Fibroblast of skin of right biceps (primary cell): ENCODE results near the gene PKNOX2.
A peak's percentile ranks its signal among the peaks of the same experiment; 100 is the strongest.

Experiments
- DNase-seq: peaks from one replicate; pipeline ENCODE4 v3.0.0-alpha.2; 2013

PKNOX2 gene

GRCh38 chr11:125390946-125391345 is 226.4 kb downstream of the PKNOX2 start:
- peak; percentile 51 for DNase-seq

DNA sequence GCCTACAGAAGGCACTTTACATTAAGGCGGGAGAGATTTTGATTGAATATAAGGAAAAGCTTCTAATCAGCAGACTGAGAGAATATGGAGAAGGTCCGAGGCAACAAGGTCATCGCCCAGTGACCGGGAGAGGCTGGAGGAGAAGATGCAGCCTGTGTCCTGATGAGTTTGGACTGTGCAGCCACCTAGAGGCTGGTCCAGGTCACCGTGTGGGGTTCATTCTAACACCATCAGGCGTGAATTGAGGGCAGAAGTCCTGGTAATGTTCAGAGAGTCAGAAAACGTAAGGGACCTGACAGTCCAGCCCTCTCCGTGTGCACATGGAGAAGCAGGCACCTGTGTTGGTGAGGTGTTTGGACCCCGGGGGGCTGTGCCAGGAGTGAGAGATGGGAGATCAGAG is 228.8 kb downstream of the PKNOX2 start:
- no peak for DNase-seq

DNA sequence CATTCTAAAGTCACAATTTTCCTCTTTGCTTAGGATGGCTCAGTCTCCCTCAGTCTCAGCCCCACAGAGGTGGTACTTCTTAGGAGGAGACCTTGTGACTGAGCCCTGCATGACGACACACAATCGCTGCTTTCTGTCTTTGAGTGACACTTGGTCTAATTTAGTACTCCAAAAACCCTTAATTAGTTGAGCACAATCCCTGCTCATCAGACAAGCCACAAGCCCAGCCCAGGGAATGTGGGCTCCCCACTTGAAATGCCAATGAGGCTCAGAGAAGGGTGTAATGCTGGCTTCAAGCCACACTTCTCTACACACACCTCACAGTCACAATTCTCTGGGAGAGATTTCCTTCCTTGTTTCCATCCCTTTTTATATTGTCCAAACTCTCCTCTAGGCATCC is 229.7 kb downstream of the PKNOX2 start:
- DNase-seq: no peak

- no peak for DNase-seq
Observed at GRCh38 chr11:125397421-125397820, 232.9 kb downstream of the PKNOX2 start.

- no peak for DNase-seq
Observed at GRCh38 chr11:125398475-125398874, 233.9 kb downstream of the PKNOX2 start.

DNA sequence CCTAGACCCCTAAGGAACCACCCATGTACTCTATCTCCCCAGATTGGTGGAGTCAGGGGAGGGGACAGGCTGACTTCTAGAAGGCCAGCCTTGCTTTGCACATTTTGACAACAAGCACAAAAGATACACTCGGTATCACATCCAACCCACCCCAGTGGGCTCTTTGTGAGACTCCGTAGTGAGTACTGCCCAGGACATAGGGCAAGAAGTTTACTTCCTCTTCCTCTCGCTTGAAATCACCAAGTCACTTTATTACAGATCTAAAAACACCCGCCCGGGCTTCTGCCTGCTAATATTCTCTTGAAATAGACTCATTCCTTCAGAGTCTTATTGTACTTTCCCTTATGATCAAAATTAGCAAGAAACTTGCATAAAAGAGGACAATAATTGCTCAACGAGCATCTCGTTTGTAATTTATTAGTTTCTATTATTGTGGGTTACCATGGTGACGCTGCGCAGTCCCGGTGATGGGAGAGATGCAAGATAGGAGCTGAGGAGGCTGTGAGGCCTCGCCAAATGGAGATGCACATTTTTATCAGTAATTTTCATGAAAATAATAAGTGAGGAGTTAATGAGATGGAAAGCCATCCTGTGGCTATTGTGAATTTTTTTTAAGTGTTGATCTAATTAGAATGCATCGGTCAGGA is 234.6 kb downstream of the PKNOX2 start:
- no peak for DNase-seq

GRCh38 chr11:125399945-125400344 is 235.4 kb downstream of the PKNOX2 start:
- no peak for DNase-seq

DNA sequence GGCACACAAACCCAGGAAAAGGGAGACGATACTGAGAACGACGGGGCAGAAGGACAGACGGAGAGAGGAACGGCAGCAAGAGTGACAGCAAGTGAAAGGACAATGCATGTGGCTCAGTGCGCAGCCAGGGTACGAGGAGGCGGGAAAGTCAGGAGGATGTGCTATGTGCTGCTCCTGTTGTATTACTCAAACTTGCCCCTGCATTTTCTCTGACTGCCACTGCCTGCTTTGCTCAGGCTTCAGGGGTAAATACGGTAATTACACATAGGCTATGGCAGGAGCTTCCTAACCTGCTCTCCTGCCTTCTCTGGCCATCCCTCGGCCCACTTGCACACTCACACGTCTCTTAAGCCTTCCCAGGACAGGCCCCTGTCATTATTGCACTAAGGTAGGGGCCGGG is 236.7 kb downstream of the PKNOX2 start:
- no peak for DNase-seq

DNA sequence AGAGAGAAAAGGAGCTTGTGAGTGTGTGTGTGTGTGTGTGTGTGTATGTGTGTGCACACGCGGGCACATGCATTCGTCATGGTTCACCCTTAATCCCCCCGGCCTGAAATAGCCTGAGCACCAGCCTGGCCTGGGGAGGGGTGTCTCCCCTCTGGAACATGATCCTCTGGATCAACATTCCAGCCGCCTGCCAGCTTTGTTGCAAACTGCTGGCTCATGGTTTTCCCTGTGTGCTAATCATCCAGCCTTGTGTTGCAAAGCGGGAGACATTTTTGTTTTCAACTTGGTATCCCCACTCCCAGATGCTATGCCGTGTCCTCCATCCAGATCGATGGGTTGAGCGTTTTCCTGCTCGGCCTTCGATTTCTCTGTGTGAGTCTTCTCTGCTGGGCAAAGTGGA is 237.2 kb downstream of the PKNOX2 start:
- no peak for DNase-seq

GRCh38 chr11:125402435-125402834 is 237.9 kb downstream of the PKNOX2 start:
- DNase-seq: peak; percentile 53

DNA sequence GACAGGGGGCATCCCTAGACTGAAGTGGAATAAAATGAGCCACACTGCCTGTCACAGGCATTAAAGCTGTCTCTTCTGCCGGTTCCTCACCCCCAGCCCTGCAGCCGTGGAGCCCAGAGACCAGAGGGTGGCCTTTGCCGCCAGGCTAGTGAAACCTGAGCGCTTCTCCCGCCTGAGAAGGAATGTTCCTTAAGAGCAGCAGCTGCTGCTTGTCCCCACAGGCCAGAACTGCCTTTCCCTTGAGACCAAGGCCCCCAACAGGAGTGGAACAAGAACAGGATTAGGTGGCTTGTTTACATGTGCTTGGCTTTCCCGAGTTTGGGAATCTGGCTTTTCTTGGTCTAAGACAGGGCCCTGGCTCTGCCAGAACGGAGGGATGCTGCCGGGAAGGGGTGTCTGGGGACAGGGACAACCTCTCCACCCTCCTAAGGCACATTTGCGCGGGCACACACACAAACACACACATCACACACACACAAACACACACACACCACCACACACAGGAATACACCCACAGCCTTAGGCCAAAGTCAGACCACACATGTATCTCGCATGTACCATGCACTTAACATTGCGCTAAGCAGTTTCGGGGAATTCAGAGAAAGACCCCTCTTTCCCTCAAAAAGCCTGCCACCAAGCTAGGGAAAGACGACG is 239.7 kb downstream of the PKNOX2 start:
- no peak for DNase-seq

DNA sequence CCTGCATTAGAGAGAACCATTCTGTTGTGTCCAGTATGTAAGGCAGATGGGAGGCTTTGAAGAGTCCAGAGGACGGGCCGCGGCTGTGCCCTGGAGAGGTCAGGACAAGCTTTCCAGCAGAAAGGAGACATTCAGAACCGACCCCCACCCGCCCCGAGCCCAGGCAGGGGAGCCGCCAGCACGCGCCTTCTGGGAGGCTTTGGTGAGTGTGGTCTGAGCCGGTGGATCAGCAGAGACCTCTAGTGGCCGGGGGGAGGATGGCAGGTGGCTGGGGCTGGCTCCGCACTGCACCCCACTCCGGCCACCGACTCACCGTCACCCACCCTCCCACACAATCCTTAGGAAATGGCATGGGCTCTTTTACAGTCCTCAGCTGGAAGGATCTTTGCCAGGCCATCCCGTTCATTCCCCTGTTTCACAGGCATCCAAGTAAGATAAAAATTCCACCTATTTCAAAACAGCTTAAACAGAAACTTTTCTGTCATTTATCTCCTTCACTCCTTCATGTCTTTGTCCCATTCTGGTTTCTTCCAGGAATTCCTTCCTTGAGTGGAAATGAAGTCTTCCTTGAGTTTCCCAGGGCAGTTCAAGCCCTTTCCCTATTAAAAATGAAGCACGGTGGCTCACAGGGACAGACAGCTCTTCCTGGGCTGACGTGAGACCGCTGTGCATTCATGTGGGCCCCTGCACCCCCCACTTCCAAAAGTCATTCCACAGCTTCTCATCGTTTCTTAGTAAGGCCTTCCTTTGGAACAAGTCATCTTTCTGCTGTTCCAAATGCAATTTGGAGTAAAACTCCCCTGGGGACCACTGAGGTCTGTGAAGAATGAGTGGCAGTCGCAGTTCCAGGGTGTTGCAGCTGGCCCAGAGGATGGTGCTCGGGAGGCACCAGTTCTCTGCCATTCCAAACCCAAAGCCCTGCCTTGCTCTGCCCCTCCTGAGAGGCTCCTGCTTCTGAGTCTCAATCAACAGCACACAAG is 240.6 kb downstream of the PKNOX2 start:
- peak; percentile 44 for DNase-seq

GRCh38 chr11:125407046-125407445 is 242.5 kb downstream of the PKNOX2 start:
- no peak for DNase-seq

DNA sequence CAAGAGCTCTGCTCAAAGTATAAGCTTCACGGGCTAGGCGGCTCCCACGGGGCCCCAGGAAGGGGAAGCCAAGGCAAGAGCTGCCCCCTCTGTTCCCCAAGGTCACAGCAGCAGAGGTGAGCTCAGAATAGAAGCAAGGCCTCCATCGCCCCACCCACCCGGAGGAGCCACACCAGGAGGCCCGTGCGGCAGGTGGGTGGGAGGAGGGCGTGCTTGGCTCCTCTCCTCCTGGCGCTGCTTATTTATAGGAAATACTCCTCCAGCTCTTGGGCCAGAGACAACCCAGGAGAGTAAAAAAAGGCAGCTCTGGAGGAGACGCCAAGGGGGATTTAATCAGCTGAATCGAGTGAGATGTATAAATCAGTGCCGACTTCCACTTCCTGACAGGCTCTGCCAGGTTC is 243.8 kb downstream of the PKNOX2 start:
- DNase-seq: no peak

DNA sequence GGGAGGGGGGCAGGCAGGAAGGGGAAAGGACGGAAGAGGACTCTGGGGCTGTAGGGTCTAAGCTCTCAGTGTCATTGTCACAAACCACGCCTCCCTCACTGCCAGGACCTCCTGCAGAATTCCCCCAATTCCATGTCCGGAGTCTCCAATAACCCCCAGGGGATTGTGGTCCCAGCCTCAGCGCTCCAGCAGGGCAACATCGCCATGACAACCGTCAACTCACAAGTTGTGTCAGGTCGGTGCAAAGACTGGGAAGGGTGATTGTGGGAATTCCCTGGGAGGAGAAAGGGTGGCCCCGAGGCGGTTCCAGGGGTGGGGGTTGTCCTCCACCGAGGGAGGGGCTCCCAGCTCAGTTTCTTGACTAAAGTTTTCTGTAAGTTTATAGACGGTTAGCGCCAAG is 245.5 kb downstream of the PKNOX2 start:
- DNase-seq: peak; percentile 34

- DNase-seq: no peak
Observed at GRCh38 chr11:125412177-125412496, 247.6 kb downstream of the PKNOX2 start.

- DNase-seq: no peak
Observed at GRCh38 chr11:125412509-125412908, 248.0 kb downstream of the PKNOX2 start.

- no peak for DNase-seq
Observed at GRCh38 chr11:125413226-125413625, 248.7 kb downstream of the PKNOX2 start.

DNA sequence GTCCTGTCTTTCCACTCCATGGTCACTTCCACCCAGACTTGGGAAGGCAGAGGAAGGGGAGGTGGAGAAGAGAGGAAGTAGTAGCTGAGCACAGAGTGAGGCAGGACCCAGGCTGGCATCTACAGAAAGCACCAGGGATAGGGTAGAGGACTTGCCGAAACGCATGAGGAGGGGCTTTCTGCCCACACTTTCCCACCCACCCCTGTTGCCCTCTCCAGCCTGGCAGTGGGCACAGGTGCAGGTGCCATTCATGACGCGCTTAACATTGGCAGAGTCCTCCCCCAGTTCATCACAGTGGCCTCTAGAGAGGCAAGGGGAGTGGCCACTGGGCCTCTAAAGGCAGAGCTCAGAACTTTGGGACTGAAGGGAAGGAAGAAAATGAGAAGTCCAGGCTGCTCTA is 249.6 kb downstream of the PKNOX2 start:
- no peak for DNase-seq

GRCh38 chr11:125416981-125417935 is 252.7 kb downstream of the PKNOX2 start:
- no peak for DNase-seq

GRCh38 chr11:125418396-125418795 is 253.8 kb downstream of the PKNOX2 start:
- DNase-seq: no peak

- DNase-seq: no peak
Observed at GRCh38 chr11:125422681-125423080, 258.1 kb downstream of the PKNOX2 start.
